Bronchial epithelial cell (primary cell): ENCODE results near the gene MAN1C1. TPM values are rescaled to one million over a fixed set of nuclear protein-coding genes. Genes with fewer than 3 reads are reported as not detected.
A peak's percentile ranks its signal among the peaks of the same experiment; 100 is the strongest.

Source experiments
- DNase-seq: peaks from one replicate; pipeline ENCODE4 v3.0.0-alpha.2; 2010; ENCODE audit warnings: low read depth
- FAIRE-seq: peaks from 2 replicates; lab custom pipeline; 2011; peaks lifted over from hg19 to GRCh38; lab: Jason Lieb, UNC
- H3K27me3 ChIP-seq: 2 replicates; pipeline ENCODE4 v1.5.1; 2011; ENCODE audit warnings: low read length; ENCODE audit not compliant: control insufficient read depth, insufficient read depth
- H3K36me3 ChIP-seq: 2 replicates; pipeline ENCODE4 v1.5.1; 2011; ENCODE audit warnings: low read length; ENCODE audit not compliant: control insufficient read depth, insufficient read depth
- H3K4me3 ChIP-seq: 2 replicates; pipeline ENCODE4 v1.5.1; 2011; ENCODE audit warnings: mild to moderate bottlenecking, low read depth, low read length, control low read depth
- CTCF ChIP-seq: IDR thresholded peaks from 2 replicates; pipeline ENCODE4 v1.5.1; 2011; ENCODE audit warnings: mild to moderate bottlenecking, moderate library complexity, low read length, control low read depth, inconsistent platforms; ENCODE audit not compliant: insufficient read depth, severe bottlenecking
- total RNA-seq: library from RNA; depleted of rRNA; stranded (reverse); fragments of >200 nt; gene quantifications from 2 replicates; pipeline ENCODE4 v1.2.1, GENCODE V29; 2014

The MAN1C1 gene
- total RNA-seq, 1 donor from 2014 or later = under 0.01 TPM

GRCh38 chr1:25809283-25809926, 192.8 kb downstream of the MAN1C1 start:
- DNase-seq = no peak
- TF ChIP-seq CTCF = no peak
- Histone ChIP-seq H3K27me3 (no peaks in the 10 kb centered on the region), H3K36me3 (peaks cover 30% of the 10 kb centered on the region), H3K4me3 (no peak overlapping the region)
- no peak for FAIRE-seq

- DNase-seq (no peak), FAIRE-seq (no peak)
- peaks cover 32% of the 10 kb centered on the region for H3K36me3 ChIP-seq
- no peak for TF ChIP-seq CTCF
- H3K4me3 ChIP-seq = no peak overlapping the region
- H3K27me3 ChIP-seq = no peaks in the 10 kb centered on the region
Measured at GRCh38 chr1:25809929-25810328, 193.3 kb downstream of the MAN1C1 start.

GRCh38 chr1:25810341-25811299, 194.0 kb downstream of the MAN1C1 start:
- peak; percentile 97 for TF ChIP-seq CTCF
- H3K36me3 ChIP-seq = peaks cover 29% of the 10 kb centered on the region
- DNase-seq = peak; percentile 28
- H3K27me3 ChIP-seq = no peaks in the 10 kb centered on the region
- FAIRE-seq = no peak
- no peak overlapping the region for H3K4me3 ChIP-seq

- TF ChIP-seq CTCF = no peak
- DNase-seq = no peak
- Histone ChIP-seq H3K36me3 (peaks cover 27% of the 10 kb centered on the region), H3K27me3 (no peaks in the 10 kb centered on the region), H3K4me3 (no peak overlapping the region)
- no peak for FAIRE-seq
Measured at GRCh38 chr1:25811384-25812082, 194.9 kb downstream of the MAN1C1 start.

GRCh38 chr1:25813071-25813733, 196.6 kb downstream of the MAN1C1 start:
- no peak overlapping the region for H3K4me3 ChIP-seq
- no peak for FAIRE-seq
- H3K27me3 ChIP-seq = no peaks in the 10 kb centered on the region
- TF ChIP-seq CTCF = no peak
- H3K36me3 ChIP-seq = peaks cover 25% of the 10 kb centered on the region
- DNase-seq = no peak
